Brain microvascular endothelial cell (primary cell): ENCODE measurements around the gene NPPA.

Experiments
- DNase-seq: peaks from one replicate; pipeline ENCODE4 v3.0.0-alpha.2; 2020
- H3K27ac ChIP-seq: fragments of 250-450 bp; sonication (Bioruptor Pico); 2 replicates; pipeline ENCODE4 v1.5.1; 2020; ENCODE audit warnings: mild to moderate bottlenecking, moderate library complexity
- H3K27me3 ChIP-seq: fragments of 250-450 bp; sonication (Bioruptor Pico); replicated peaks from 2 replicates; pipeline ENCODE4 v1.5.1; 2020; ENCODE audit warnings: mild to moderate bottlenecking
- H3K36me3 ChIP-seq: fragments of 250-450 bp; sonication (Bioruptor Pico); replicated peaks from 2 replicates; pipeline ENCODE4 v1.5.1; 2020; ENCODE audit warnings: mild to moderate bottlenecking
- H3K4me3 ChIP-seq: 2 replicates; pipeline ENCODE4 v1.5.1; 2011; ENCODE audit warnings: low read depth, mild to moderate bottlenecking, control low read depth, low read length, moderate library complexity
- in situ Hi-C: cut with HindIII; loops from 2 replicates; pipeline ENCODE4 v1.10.0; 2017; ENCODE audit warnings: low sequenced_read_pairs, low pct_ligation_motif_present
- TF ChIP-seq, protein P1 (sequence below): IDR thresholded peaks from 2 replicates; pipeline ENCODE4 v1.5.1; 2011; ENCODE audit warnings: low read depth, mild to moderate bottlenecking, moderate library complexity, low read length, control low read depth, inconsistent platforms; ENCODE audit errors: missing control alignments

Gene NPPA

DNA sequence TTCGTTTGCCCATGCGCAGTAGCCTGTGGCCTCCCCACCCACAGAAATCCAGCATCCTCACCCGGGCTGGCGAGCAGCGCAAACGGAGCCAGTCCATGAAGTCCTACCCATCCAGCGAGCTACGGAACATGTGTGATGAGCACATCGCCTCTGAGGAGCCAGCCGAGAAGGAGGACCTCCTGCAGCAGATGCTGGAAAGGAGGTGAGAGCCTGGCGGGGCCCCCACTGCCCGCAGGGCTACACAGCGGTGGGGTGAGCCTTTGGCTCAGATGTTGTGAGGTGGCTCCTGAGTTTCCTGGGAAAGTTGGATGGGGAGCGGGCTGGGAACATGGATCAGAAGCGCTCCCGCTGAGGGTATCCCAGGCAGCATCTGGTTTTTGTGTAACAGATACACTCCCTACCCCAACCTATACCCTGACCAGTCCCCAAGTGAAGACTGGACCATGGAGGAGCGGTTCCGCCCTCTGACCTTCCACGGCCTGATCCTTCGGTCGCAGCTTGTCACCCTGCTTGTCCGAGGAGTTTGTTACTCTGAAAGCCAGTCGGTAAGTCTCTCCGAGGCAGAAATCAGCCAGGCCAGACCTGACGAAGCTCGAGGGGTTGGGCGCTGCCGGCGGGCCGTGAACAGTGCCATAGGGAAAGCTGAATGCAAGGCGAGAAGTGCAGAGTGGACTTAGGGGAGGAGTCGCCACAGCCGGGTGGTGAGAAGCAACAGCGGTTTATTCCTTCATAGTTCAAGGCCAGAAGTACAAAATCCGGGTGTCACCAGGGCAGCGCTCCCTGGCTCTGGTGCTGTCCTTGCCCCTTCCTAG is 10.4 kb downstream of the NPPA start:
- Histone ChIP-seq H3K36me3 (peaks cover 85% of the 10 kb centered on the region), H3K27ac (no peak overlapping the region), H3K27me3 (no peaks in the 10 kb centered on the region), H3K4me3 (no peak overlapping the region)
- in situ Hi-C loops: no loop called here
- no peak for DNase-seq
- TF ChIP-seq, protein P1, sequence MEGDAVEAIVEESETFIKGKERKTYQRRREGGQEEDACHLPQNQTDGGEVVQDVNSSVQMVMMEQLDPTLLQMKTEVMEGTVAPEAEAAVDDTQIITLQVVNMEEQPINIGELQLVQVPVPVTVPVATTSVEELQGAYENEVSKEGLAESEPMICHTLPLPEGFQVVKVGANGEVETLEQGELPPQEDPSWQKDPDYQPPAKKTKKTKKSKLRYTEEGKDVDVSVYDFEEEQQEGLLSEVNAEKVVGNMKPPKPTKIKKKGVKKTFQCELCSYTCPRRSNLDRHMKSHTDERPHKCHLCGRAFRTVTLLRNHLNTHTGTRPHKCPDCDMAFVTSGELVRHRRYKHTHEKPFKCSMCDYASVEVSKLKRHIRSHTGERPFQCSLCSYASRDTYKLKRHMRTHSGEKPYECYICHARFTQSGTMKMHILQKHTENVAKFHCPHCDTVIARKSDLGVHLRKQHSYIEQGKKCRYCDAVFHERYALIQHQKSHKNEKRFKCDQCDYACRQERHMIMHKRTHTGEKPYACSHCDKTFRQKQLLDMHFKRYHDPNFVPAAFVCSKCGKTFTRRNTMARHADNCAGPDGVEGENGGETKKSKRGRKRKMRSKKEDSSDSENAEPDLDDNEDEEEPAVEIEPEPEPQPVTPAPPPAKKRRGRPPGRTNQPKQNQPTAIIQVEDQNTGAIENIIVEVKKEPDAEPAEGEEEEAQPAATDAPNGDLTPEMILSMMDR: no peak

DNA sequence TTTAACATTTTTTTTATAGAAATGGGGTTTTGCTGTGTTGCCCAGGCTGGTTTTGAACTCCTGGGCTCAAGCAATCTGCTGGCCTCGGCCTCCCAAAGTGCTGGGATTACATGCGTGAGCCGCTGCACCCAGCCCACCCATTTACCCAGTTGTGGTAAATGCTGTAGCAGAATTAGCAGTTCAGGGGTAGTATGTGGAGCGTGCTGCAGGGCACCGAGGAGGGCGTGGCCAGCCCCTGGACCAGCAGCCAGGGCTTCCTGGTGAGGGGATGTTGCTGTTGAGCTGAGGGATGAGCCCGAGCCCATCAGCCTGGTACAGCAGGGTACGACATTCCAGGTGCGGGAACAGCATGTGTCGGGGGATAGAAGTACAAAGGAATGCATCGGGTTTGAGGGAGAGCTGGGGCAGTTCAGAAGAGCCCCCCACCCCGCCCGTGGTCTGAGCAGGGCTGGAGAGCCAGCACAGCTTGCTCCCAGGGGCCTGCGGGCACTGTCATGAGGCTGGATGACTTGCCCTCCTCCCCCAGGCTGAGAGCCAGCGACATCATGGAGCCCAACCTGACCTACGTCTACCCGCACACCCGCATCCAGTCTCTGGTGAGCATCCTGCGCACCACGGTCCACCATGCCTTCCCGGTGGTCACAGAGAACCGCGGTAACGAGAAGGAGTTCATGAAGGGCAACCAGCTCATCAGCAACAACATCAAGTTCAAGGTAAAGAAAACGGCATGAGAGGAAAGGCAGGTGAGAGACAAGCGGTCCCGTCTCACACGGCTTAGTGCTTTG is 11.9 kb downstream of the NPPA start:
- Histone ChIP-seq H3K27ac (no peak overlapping the region), H3K27me3 (no peaks in the 10 kb centered on the region), H3K36me3 (peaks cover 85% of the 10 kb centered on the region), H3K4me3 (no peak overlapping the region)
- TF ChIP-seq, protein P1: no peak
- no peak for DNase-seq
- in situ Hi-C loops: no loop called here

- Histone ChIP-seq H3K27ac (no peak overlapping the region), H3K27me3 (no peaks in the 10 kb centered on the region), H3K36me3 (peaks cover 79% of the 10 kb centered on the region), H3K4me3 (no peak overlapping the region)
- TF ChIP-seq, protein P1: no peak
- in situ Hi-C loops: no loop called here
- no peak for DNase-seq
Observed at GRCh38 chr1:11833900-11834299, 13.7 kb downstream of the NPPA start.

DNA sequence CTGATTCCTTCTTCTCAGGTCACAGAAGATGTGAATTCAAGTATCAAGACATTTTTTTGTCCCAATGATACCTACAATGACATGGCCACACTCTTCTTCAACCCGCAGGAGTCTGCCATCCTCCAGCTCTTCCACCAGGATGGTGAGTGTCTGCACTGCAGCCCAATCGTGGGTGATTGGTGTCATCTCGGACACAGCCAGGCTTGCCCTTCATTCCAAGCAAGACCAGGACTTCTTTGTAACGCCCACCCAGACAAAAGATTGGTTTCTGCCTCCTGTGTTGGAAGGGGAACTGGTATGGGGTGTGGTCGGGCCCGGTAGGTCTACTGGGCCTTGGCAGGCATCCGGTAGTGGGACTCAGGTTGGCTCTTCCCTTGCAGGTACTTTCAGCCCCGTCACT is 14.1 kb downstream of the NPPA start:
- H3K4me3 ChIP-seq: no peak overlapping the region
- H3K27me3 ChIP-seq: no peaks in the 10 kb centered on the region
- no peak overlapping the region for H3K27ac ChIP-seq
- in situ Hi-C loops: no loop called here
- no peak for DNase-seq
- H3K36me3 ChIP-seq: peaks cover 79% of the 10 kb centered on the region
- TF ChIP-seq, protein P1: no peak

GRCh38 chr1:11831945-11832725 is 15.4 kb downstream of the NPPA start:
- Histone ChIP-seq H3K27ac (no peak overlapping the region), H3K4me3 (no peak overlapping the region), H3K36me3 (peaks cover 78% of the 10 kb centered on the region), H3K27me3 (no peaks in the 10 kb centered on the region)
- TF ChIP-seq, protein P1: no peak
- no peak for DNase-seq
- in situ Hi-C loops: no loop called here
